GM20000 (cell line): ENCODE measurements around the gene COX14.

Experiments used
- DNase-seq: peaks from one replicate; pipeline ENCODE4 v3.0.0; 2012; ENCODE audit warnings: low spot score
- TF ChIP-seq, protein P1 (sequence below): IDR thresholded peaks from 2 replicates; pipeline ENCODE4 v1.5.1; 2012; ENCODE audit warnings: mild to moderate bottlenecking, control low read depth; ENCODE audit errors: extremely low read depth, missing control alignments

Gene COX14

DNA sequence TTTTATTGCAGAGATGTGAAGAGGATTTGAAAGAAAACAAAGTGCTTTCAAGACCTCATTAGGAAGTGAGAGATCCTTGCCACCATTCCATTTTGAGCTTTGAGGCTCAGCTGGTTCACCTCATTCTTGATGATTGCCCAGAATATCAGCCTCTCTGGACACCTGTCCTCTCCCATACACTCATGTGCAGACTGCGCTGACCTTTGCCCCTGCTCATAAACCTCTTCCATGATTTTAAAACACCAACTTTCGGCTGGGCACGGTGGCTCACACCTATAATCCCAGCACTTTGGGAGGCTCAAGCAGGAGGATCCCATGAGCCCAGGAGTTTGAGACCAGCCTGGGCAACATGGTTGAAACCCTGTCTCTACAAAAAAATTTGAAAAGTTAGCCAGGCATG, 8.9 kb downstream of the COX14 start:
- no peak for DNase-seq
- TF ChIP-seq, protein P1, sequence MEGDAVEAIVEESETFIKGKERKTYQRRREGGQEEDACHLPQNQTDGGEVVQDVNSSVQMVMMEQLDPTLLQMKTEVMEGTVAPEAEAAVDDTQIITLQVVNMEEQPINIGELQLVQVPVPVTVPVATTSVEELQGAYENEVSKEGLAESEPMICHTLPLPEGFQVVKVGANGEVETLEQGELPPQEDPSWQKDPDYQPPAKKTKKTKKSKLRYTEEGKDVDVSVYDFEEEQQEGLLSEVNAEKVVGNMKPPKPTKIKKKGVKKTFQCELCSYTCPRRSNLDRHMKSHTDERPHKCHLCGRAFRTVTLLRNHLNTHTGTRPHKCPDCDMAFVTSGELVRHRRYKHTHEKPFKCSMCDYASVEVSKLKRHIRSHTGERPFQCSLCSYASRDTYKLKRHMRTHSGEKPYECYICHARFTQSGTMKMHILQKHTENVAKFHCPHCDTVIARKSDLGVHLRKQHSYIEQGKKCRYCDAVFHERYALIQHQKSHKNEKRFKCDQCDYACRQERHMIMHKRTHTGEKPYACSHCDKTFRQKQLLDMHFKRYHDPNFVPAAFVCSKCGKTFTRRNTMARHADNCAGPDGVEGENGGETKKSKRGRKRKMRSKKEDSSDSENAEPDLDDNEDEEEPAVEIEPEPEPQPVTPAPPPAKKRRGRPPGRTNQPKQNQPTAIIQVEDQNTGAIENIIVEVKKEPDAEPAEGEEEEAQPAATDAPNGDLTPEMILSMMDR = no peak

DNA sequence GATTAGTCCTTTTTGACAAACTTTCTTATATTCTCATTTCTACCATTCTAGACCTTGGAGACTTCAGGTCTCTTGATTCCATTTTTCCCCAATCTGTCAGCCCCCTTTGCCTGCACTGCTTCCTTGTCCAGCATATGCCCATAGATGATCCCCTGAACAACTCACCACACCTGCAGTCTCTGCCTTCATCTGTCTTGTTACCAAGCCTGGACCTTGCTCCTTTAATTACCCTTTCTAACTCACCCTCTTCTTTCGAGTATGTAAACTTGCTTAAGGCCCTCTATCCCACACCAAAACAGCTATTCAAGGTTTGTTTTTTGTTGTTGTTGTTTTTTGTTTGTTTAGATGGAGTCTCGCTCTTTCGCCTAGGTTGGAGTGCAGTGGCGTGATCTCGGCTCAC, 9.6 kb downstream of the COX14 start:
- TF ChIP-seq, protein P1 = no peak
- no peak for DNase-seq

DNA sequence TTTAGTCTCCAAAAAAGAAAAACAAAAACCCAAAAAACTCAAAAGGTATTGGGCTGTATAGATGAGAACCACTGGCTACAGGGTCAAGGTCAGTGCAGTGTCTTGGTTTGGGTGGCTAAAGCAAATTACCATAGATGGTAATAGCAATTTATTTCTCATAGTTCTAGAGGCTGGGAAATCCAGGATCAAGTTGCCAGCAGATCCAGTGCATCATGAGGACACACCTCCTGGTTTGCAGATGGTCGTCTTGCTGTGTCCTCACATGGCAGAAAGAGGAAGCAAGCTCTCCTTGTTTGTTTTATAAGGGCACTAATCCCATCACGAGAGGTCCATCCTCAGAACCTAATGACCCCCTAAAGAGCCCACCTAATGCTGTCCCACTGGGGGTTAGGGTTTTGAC, 11.2 kb downstream of the COX14 start:
- no peak for DNase-seq

DNA sequence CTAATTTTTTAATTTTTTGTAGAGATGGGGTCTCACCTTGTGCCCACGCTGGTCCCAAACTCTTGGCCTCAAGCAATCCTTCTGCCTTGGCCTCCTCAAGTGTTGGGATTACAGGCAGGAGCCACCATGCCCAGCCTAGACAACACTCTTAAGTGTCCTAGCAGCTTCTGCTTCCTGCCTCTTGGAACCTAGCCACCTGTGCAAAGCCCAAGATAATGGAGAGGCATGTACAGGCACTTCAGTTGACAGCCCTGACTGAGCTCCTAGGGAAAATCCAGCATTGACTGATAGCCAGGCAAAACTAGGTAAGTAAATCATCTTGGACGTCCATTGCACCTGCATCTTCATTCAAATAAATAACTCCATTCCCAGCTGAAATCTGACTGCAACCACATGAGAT, 15.5 kb downstream of the COX14 start:
- DNase-seq = no peak
- TF ChIP-seq, protein P1 = no peak

More for the DNA sequence above, 11.2 kb downstream of the COX14 start:
- TF ChIP-seq, protein P1 = no peak

DNA sequence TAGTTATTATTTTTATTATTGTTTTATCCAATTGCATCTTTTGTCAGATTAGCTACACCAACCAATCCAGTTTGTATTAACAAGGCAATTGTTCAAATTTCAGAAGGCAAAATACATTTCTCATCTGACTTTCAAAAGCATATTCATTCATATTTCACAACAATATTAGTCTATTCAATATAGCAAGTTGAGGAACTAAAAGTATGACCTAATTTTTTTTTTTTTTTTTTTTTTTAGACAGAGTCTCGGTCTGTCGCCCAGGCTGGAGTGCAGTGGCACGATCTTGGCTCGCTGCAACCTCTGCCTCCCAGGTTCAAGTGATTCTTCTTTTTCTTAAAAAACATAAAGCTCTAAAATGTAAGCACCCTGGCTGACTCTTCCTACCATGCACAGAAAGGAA, 17.3 kb downstream of the COX14 start:
- TF ChIP-seq, protein P1 = no peak
- DNase-seq = no peak

DNA sequence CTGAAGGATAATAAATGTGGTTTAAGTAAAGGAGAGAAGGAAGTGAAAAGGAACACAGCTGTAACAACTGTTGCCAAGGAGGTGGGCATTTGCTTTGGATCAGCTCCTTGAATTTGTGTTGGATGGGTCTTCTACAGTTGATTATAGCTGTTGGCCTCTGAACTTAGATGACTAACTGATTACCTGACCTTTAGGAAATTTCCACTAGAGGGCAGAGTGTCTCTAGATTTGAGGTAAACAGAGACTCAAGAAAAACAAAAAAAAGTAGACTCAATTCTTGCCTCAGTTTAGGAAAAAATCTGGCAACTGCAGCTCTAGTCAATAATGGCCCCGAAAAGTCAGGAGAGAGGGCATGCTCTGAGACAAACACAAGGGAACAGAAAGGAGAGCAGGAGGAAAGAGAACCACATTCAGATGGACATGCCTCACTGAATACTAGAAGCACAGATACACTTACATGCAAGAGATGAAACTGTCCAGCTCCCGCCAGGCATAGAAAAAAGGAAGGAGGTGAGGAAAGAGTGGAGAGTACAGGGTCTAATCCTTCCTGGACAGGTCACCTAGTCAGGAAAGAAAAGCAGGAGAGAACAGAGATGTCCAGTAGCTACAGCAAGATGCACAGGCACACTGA, 20.6 kb downstream of the COX14 start:
- TF ChIP-seq, protein P1 = peak; percentile 14
- DNase-seq = peak; percentile 37

DNA sequence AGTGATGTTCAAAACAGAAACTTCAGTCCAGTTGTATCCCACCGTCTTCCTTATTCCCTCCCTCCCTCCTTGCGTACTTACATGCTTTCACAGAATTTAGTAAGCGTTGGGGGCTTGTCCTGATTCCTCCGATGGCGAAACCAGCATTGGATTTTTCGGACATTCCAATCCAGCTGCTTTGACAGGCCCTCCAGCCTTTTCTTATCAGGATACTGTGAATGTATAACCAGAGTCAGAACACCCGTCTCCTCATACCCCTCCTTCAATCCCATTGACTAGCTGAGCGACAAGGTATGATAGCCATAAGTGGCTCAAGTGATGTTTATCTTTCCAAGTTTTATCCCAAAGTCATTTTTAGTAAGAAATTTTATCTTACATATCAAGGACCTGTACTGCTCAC, 31.0 kb downstream of the COX14 start:
- TF ChIP-seq, protein P1 = no peak
- no peak for DNase-seq
